GM11168 (cell line): ENCODE data around the gene ZBTB5.
"Not testable (repeated sequence)": the region's sequence is repeated elsewhere in the genome, so short reads cannot be mapped to it uniquely, and the experiment has no call there.

ENCODE experiments used
- in situ Hi-C: fragments of 300-500 bp; cut with MboI; formaldehyde crosslinking; loops from one replicate; pipeline ENCODE4 v1.12.0; 2022; ENCODE audit warnings: low sequenced_read_pairs; ENCODE audit not compliant: unreplicated experiment

Gene ZBTB5

DNA sequence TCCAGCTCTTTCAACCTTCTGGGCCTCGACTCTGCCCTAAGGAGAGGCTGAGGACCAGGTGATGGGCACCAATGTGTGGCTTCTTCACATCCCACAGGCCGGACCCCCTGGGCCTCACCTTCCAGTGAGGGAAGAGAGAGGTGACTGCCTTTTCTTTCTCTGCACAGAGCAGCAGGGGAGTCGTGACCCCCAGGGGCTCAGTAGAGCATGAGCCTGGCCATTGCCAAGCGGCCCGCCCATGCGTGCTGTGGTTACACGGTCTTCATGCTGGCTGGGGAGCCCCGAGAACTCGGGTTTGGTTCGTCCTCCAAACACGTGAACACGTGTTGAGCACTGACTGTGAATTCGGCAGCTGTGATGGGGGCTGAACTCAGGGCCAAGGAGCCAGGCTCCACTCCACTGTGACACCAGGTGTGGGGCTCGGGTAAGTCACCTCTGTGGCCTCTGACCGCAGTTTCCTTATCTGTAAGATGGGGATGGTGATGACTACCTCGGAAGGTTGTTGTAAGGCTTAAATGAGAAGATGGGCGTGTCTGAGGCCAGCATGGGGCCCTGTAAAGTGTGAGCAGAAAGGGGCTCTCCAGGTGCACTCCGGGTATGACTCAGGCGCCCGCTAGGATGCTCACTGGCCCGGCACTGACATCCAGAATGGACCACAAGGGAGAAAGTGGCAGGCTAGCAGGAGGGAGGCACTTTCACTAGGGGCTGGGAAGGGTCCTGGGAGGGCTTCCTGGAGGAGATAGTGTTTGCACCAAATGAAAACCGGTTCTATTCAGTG is 56.1 kb downstream of the ZBTB5 start:
- in situ Hi-C loops, result no loop called here

DNA sequence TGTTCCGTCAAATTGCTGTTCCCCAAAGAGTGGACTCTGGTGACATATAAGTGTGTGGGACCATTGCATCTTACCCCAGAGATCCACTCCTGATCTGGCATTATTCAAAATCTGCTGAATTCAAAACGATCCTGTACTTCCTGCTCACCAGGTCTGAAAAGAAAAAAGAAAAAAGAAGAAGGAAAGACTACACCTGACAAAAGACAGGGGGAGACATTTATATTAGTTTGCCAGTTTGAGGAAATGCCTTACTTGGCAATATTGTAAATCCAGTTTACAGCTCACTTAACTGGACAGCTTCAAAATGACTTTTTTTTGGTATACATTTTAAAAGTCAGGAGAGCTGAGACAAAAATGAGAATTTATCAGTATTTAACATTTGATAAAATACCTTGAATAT is 57.8 kb downstream of the ZBTB5 start:
- in situ Hi-C loops, result no loop called here

DNA sequence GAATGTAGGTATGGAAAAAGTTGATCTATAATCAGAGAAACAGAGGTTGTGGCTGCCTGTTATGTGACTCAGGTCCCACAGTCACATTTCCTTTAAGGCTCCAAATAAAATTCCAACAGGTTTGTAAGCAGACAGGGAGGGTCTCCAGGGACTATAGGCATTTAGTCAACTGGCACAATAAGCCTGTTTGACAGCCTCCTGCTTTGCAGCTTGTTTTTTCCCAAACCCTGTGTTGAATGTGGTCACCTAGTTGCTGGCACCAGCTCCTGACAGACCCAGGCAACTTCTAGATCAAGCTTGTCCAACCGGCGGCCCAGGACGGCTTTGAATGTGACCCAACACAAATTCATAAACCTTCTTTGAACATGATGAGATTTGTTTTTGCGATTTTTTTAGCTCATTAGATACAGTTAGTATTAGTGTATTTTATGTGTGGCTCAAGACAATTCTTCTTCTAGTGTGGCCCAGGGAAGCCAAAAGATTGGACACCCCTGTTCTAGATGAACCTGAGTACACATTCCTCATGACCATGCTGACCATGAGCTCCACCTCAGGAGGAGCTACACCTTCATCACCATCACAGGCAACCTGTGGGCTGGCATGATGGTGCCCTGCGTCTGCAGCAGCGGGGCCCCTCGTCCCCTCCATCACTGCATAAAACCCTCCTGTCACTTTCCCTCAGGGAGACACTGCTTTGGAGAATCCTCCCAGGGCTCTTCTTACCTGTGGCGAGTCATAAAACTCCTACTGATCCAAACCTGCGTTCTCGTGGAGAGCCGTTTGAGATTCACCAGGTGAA is 58.4 kb downstream of the ZBTB5 start:
- in situ Hi-C loops, result no loop called here

DNA sequence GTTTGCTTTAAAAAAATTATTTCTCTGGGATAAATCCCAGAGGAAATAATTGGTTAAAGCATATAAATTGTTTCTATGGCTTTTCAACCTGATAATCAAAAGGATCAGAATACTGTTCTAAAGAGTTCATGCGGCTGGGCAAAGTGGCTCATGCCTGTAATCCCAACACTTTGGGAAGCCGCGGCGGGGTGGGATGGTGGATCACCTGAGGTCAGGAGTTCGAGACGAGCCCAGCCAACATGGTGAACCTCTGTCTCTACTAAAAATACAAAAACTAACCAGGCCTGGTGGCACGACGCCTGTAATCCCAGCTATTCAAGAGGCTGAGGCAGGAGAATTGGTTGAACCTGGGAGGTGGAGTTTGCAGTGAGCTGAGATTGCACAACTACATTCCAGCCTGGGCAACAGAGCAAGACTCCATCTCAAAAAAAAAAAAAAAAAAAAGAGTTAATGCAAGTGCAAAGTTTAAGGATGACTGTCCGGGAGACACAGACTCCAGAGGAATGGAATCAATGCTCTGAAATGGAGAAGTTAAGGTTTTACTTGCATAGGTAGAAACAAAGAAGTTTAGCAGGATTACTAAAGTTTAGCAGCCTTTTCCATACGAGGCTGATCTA is 59.4 kb downstream of the ZBTB5 start:
- in situ Hi-C loops, result no loop called here

DNA sequence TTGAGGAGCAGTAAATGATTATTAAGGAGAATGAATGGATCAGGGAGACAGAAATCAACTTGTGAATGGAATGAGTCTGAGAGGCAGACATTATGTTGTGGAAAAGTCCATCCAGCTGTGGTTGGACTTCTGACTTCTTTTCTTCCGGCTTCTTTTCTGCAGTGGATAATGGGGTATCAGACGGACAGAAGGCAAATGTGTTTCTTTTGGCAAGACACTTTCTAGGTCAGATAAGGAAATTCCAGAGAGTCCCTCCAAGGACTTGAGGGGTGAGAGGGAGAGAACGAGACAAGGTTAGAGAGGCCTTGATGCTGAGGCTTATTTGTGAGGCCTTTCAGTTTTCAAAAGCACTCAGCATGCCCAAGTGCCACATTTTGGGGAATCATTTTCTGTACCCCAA is 59.9 kb downstream of the ZBTB5 start:
- in situ Hi-C loops, result no loop called here

DNA sequence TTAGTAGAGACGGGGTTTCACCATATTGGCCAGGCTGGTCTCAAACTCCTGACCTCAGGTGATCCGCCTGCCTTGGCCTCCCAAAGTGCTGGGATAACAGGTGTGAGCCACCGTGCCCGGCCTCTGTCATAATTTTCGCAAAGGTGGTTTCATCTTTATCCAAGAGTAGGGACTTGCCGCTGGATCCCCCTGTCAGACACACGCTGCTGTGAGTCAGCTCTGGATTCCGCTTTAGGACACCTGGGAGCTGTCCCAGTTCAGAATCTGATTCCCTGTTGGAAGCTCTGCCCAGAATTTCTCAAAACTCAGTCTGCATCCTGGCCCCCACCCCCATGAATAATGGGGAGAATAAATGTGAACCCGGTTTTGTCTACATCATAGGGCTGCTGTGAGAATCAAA is 60.7 kb downstream of the ZBTB5 start:
- in situ Hi-C loops, result no loop called here

DNA sequence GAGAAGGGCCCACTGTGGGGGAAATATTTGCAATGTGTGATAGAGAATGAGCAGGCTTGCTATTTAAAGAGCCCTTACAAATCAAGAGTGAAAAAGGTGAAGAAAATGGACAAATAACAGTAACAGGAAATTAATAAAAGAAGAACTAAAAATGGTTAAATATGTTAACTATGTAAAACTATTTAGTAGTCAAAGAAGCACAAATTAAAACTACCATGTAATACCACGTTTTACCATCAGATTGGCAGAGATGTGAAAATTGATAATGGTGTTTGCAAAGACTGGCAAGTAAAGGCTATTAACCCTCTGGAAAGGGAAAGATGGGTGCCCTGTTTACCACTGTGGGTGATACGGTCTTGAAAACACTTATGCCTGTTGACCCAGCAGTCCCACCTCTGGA is 65.9 kb downstream of the ZBTB5 start:
- in situ Hi-C loops, result no loop called here

DNA sequence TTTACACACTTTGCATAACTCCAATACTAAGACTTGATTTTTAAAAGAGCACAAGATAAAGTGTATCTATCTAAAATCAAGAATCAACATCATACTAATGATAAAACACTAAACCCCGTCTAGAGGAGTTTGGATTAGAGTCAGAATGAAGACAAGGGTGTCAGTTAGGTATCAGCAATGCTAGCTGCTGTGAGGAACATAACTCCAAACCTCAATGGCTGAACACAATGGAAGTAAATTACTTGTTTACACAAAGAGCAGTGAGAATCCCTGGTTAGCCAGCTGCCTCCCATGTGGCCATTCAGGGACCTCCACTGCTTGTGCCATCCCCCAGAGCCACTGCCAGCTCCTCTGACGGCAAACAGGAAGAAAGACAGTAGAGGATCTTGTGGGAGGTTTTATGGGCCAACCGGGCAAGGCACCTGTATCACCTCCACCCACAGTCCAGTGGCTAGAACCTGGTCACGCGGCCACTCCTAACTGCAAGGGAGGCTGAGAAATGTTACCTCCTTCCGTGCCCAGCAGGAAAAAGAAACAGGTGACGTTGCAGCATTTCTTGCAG is 66.7 kb downstream of the ZBTB5 start:
- in situ Hi-C loops, result no loop called here

DNA sequence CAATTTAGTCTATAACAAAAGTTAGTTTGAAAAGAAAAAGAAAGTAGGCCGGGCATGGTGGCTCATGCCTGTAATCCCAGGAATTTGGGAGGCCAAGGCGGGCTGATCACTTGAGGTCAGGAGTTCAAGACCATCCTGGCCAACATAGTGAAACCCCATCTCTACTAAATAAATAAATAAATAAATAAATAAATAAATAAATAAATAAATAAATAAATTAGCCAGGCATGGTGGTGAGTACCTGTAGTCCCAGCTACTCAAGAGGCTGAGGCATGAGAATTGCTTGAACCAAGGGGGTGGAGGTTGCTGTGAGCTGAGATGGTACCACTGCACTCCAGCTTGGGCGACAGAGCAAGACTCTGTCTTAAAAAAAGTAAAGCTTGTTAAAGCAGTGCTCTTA is 67.3 kb downstream of the ZBTB5 start:
- in situ Hi-C loops, result not testable (repeated sequence)

DNA sequence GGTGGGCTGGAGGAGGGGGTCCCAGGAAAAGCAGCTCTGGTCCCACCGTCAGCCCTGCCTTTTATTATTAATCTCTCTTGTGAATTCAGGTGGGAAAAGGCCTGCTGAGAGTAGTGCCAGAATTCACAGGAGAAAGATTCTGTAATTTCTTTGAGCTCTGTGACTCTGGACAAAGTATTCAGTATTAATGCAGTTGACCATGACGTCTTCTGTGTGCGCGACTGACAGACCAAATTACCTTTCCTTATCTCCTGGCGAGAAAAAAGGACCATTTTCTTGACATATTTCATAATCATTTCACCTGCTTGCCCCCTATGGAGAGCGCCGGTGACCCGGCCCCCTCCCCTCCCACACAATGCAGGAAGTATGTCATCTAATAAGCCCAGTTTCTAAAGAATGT is 69.6 kb downstream of the ZBTB5 start:
- in situ Hi-C loops, result no loop called here

DNA sequence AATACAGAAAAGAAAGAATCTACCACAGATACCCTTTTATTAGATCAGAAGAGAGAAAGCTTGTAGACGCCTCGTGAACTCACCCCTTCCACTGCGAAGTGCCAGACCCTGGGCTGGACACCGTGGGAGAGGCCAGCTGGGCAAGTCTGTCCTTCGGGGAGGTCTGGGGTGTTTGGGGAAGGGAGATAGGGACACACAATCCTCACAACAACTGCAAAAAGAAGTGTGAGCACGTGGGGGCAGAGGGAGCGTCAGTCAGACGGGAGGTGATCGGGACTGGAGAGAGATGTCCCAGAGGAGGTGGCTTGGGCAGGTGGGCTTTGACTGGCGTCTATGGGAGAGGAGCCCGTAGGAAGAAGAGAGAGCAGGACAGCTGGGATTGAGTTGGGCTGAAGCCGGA is 70.0 kb downstream of the ZBTB5 start:
- in situ Hi-C loops, result no loop called here

DNA sequence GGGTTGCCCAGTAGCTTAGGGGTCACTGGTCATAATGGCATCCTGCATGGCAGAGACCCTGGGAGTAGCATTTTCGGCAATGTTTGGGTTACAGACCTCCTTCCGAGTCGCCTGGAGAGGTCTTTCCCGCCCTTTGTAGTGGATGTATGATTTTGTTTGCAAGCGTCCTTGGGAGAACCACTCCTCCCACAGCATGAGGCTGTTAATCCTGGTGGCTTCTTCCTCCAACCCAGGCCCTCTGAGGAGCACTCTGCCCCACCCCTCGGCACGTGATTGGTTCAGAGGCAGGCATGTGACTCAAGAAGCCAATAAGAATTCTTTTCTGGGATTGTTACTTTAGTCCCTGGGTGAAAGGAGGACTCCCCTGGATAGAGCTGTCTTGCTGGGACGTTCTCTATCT is 73.0 kb downstream of the ZBTB5 start:
- in situ Hi-C loops, result no loop called here

DNA sequence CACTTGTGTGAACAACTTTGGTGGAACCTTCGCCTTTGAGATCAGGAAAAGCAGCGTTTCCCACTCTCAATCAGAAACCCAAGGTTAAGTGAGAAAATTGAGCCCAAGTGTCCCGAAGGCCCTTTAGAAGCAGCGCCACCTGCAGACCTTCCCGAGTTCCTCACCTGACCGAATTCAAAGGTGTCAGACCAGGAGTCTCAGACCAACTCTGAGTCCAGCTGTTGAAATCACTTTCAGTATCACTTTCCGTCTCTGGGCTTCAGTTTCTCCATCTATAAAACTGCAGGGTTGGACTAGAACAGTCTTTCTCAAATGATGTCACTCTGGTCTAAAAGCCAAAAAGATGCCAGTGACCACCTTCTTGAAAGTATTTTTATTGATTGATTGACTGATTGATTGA is 74.5 kb downstream of the ZBTB5 start:
- in situ Hi-C loops, result no loop called here
